HCT116 (cell line): ENCODE data around the gene FOXD2.

Experiments
- CEBPB ChIP-seq: IDR thresholded peaks from 2 replicates; pipeline ENCODE4 v1.6.1; 2012; ENCODE audit warnings: low read depth
- EZH2 ChIP-seq: fragments of 200-600 bp; sonication (generic); IDR thresholded peaks from 2 replicates; pipeline ENCODE4 v1.6.1; 2017; ENCODE audit warnings: antibody characterized with exemption, mixed run types
- EZH2phosphoT487 ChIP-seq: fragments of 200-600 bp; IDR thresholded peaks from 2 replicates; pipeline ENCODE4 v1.6.1; 2018; ENCODE audit warnings: antibody characterized with exemption, borderline replicate concordance
- JUND ChIP-seq: IDR thresholded peaks from 2 replicates; pipeline ENCODE4 v1.6.1; 2012
- POLR2A ChIP-seq: IDR thresholded peaks from 2 replicates; pipeline ENCODE4 v1.7.0; 2011; ENCODE audit warnings: borderline replicate concordance; ENCODE audit not compliant: insufficient read depth, insufficient read length; ENCODE audit errors: extremely low read depth
- POLR2AphosphoS5 ChIP-seq: IDR thresholded peaks from 2 replicates; pipeline ENCODE4 v1.6.1; 2011; ENCODE audit warnings: mild to moderate bottlenecking, low read depth, low read length, moderate library complexity
- SP1 ChIP-seq: IDR thresholded peaks from 2 replicates; pipeline ENCODE4 v1.6.1; 2012; ENCODE audit warnings: low read depth
- YY1 ChIP-seq: IDR thresholded peaks from 2 replicates; pipeline ENCODE4 v1.6.1; 2011; ENCODE audit warnings: low read length, low read depth, moderate library complexity, mild to moderate bottlenecking; ENCODE audit not compliant: insufficient replicate concordance; ENCODE audit errors: extremely low read depth
- ZNF274 ChIP-seq: fragments of 200-500 bp; sonication (Bioruptor generic); IDR thresholded peaks from 2 replicates; pipeline ENCODE4 v1.6.1; 2014; ENCODE audit warnings: mild to moderate bottlenecking, low read depth, low read length, inconsistent platforms
- TF ChIP-seq, protein P1 (sequence below), 3 experiments: fragments of 200-600 bp in 1 of 3; sonication (generic) in 1 of 3; IDR thresholded peaks in 2 of 3; conservative IDR thresholded peaks in 1 of 3; 2 replicates each; pipeline ENCODE4 v1.5.1; 2012 to 2017; ENCODE audit warnings: low read depth in 2 of 3, low read length in 2 of 3, antibody characterized with exemption in 1 of 3, borderline replicate concordance in 1 of 3, control low read depth in 1 of 3, mild to moderate bottlenecking in 1 of 3, mixed read lengths in 1 of 3, mixed run types in 1 of 3, moderate library complexity in 1 of 3; ENCODE audit not compliant: insufficient read depth in 1 of 3
- TF ChIP-seq, protein P2 (sequence below): IDR thresholded peaks from 2 replicates; pipeline ENCODE4 v1.6.1; 2012; ENCODE audit warnings: low read depth

DNA sequence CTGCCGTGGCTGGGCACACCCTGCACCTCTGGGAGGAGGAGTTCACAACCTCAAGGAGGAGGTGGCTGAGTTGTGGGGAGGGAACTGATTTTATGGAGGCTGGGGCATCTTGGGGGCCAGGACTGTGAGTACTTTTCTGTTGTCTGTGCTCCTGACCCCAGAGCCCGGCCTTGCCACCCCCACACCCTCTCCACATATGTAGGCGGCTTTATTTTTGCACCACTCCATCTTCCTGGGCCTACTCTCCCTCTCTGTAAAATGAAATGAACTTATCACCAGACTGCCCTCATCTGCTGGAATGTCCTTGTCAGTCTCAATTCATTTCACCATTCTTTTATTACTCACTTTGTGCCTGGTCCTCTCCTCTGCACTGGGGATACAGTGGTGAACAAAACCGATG, 12.8 kb downstream of the FOXD2 start:
- TF ChIP-seq, protein P1, sequence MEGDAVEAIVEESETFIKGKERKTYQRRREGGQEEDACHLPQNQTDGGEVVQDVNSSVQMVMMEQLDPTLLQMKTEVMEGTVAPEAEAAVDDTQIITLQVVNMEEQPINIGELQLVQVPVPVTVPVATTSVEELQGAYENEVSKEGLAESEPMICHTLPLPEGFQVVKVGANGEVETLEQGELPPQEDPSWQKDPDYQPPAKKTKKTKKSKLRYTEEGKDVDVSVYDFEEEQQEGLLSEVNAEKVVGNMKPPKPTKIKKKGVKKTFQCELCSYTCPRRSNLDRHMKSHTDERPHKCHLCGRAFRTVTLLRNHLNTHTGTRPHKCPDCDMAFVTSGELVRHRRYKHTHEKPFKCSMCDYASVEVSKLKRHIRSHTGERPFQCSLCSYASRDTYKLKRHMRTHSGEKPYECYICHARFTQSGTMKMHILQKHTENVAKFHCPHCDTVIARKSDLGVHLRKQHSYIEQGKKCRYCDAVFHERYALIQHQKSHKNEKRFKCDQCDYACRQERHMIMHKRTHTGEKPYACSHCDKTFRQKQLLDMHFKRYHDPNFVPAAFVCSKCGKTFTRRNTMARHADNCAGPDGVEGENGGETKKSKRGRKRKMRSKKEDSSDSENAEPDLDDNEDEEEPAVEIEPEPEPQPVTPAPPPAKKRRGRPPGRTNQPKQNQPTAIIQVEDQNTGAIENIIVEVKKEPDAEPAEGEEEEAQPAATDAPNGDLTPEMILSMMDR (IDR thresholded peaks at IDR 0.05 in 2 of 3, conservative IDR thresholded peaks at IDR 0.05 in 1 of 3; ENCODE audit: borderline replicate concordance in 1 of 3, insufficient read depth in 1 of 3, low read depth in 2 of 3, low read length in 2 of 3), result no peak
- TF ChIP-seq ZNF274 (no peak), YY1 (no peak), POLR2A (no peak), EZH2 (no peak), POLR2AphosphoS5 (no peak), CEBPB (no peak), EZH2phosphoT487 (no peak), SP1 (no peak), JUND (no peak)
- TF ChIP-seq, protein P2, sequence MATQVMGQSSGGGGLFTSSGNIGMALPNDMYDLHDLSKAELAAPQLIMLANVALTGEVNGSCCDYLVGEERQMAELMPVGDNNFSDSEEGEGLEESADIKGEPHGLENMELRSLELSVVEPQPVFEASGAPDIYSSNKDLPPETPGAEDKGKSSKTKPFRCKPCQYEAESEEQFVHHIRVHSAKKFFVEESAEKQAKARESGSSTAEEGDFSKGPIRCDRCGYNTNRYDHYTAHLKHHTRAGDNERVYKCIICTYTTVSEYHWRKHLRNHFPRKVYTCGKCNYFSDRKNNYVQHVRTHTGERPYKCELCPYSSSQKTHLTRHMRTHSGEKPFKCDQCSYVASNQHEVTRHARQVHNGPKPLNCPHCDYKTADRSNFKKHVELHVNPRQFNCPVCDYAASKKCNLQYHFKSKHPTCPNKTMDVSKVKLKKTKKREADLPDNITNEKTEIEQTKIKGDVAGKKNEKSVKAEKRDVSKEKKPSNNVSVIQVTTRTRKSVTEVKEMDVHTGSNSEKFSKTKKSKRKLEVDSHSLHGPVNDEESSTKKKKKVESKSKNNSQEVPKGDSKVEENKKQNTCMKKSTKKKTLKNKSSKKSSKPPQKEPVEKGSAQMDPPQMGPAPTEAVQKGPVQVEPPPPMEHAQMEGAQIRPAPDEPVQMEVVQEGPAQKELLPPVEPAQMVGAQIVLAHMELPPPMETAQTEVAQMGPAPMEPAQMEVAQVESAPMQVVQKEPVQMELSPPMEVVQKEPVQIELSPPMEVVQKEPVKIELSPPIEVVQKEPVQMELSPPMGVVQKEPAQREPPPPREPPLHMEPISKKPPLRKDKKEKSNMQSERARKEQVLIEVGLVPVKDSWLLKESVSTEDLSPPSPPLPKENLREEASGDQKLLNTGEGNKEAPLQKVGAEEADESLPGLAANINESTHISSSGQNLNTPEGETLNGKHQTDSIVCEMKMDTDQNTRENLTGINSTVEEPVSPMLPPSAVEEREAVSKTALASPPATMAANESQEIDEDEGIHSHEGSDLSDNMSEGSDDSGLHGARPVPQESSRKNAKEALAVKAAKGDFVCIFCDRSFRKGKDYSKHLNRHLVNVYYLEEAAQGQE, result no peak
